NCI-H2196 (cell line): ENCODE data around the gene CGB8.

Source experiments
- DNase-seq: peaks from one replicate; lab custom pipeline; 2025; ENCODE audit not compliant: unreplicated experiment; lab: John Stamatoyannopoulos, UW

Gene CGB8

DNA sequence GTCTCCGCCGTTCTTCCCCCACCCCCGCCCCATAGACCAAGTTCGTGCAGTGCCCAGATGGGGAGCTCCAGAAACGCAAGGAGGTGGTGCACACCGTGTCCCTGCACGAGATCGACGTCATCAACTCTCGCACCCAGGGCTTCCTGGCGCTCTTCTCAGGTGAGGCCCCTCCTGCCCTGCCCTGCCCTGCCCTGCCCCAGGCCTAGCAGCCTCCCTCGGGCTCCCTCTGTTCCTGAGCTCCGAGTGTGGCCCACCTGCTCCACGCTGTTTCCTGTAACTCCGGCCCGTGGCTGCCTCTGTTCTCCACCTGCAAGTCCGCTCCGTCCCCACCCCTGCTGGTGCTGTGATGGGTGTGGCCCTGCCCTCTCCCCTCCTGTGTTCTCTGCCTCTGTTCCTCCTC, 38.5 kb downstream of the CGB8 start:
- DNase-seq = no peak

DNA sequence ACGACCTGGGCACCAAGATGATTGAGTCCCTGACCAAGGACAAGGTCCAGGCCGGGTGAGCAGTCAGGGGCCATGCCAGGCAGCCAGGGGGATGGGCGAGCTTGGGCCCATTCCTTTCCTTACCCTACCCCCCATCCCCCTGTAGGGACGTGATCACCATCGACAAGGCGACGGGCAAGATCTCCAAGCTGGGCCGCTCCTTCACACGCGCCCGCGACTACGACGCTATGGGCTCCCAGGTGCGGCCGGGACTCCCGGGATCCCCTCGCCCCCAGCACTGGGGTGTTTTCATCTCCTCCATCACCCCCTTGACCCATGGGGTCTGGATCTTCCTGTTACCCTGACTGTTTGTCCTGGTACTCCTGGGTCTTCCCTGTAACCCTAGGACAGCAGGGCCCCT, 39.1 kb downstream of the CGB8 start:
- no peak for DNase-seq

DNA sequence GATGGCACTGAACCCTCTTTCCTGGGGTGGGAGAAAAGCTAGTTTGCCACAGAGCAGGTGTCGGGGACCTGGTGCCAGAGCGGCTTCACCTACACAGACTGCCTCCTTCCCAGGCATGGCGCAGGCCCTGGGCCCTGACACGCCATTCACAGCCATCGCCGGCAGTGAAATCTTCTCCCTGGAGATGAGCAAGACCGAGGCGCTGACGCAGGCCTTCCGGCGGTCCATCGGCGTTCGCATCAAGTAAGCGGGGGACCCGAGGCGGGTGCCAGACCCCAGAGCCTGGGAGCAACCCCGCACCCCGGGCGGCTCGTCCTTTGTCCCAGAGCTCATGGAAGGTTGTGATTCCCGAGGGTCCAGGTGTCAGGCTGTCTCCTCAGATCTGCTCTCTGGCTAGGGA, 42.0 kb downstream of the CGB8 start:
- no peak for DNase-seq

DNA sequence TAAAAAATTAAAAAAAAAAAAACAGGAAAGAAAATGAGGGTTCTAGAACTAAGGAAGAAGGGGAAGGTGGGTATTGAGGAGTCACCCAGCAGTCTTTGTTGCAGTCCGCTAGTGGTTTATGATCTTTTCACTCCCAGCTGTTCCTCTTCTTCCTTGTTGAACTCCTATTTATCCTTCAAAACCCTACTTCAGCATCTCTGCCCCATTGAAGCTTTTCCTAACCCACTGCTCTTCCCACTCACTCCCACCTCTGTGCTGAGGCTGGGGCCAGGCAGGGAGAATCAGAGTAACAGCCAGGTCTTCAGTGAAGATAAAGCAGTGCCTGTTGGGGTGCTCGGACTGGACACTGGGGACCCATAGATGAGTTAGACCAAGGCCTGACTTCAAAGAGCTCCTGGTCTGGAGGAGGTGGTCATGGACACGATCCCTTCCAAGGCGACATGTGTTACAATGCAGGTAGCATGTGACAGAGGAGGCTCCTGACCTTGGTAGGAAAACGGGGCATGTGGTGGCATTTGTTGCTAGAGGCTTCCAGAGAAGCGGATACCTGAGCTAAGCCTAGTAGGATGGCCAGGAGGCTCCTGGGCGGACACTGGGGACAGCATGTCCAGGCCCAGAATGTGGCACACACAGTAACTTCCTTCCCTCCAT, 43.8 kb downstream of the CGB8 start:
- DNase-seq = no peak

DNA sequence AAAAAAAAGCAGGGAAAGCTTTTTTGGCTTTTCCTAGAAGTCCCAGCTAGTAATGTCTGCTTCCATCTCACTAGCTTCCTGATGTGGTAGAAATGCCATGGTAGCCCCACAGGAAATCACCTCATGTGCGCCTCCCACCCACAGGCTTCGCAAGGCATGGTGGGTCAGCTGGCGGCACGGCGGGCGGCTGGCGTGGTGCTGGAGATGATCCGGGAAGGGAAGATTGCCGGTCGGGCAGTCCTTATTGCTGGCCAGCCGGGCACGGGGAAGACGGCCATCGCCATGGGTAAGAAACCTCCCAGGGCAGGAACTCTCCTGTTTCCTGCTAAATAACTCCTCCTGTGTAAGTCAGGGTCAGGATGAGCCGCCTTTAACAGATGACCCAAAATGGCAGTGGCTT, 44.8 kb downstream of the CGB8 start:
- DNase-seq = no peak

DNA sequence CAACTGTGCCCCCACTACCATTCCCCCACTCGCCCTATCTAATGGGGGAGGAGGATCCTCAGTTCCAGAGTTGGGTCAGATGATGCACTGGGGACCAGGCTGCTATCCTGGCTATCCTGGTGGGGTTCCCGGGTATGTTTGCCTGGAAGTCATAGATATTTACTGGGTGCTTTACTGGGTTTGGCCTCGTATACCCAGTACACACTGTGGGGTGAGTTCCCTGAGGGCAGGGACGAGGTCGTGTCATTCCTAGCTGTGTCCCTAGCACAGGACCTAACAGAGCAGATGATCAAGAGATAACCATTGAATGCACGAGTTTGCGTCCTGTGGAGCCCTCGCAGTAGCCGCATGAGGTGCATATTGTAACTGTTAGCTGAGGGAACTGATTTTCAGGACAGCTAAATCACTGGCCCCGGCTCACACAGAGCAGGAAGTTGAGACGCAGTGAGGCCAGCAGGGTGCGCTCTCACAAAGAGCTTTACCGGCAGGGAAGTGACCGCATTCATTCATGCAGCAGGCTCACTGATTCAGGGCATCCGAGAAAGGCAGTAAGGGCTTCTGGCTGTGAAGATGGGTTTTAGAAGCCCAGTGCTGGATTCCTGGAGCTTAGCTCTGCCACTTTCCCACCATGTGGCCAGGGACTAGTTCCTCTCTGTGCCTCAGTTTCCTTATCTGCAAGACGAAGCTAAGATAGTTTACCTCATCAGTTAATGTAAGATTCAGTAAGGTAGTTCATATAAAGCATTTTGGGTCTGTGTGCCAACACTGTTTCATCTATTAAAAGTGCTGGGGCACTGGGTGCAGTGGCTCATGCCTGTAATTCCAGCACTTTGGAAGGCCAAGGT, 49.2 kb downstream of the CGB8 start:
- peak; percentile 39 for DNase-seq

DNA sequence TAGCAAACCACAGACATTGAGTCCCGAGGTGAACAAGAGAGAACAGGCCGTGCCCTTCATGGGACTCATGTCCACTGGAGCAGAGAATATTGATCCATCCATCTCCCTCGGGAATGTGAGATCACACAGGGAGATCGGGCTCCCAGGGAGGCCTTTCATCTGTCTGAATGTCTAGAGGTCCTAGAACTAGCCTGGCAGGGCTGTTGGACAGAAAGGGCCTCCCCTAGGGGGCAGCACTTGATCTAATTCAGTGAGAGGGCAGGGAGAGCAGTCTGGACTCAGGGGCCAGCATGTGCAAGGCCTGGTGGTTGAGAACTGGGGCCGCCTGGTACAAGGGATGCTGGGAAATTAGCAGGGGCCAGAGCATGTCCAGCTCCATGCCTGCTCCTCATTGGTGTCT, 50.9 kb downstream of the CGB8 start:
- DNase-seq = peak; percentile 78
